ENCODE measurements around the gene CCDC27. TPM values are rescaled to one million over a fixed set of nuclear protein-coding genes. Genes with fewer than 3 reads are reported as not detected.

CCDC27 gene
- total RNA-seq, 1 experiment from 2014 or later, result 0.13 TPM

DNA sequence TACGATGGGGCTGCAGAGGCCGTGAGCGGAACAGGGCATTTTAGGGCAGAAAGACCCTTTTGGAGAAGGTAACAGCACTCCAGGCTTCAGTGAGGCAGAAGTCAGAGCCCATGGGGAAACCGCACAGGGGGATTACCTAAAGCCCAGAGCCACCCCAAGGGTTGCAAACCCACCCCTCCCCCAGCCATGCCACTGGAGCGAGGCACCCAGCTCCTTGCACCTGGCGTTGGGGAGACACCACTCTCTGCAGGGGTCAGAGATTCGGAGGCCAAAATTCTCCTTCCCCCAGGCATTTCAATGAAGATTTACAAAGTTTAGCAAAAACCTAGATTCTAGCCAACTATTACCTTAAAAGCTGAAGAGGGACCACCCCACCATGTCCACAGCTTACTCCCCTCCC lies 38.4 kb upstream of the CCDC27 start (continued):
- TF ChIP-seq, protein P1, sequence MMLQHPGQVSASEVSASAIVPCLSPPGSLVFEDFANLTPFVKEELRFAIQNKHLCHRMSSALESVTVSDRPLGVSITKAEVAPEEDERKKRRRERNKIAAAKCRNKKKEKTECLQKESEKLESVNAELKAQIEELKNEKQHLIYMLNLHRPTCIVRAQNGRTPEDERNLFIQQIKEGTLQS (CRISPR knock-in tag; conservative IDR thresholded peaks at IDR 0.05), result no peak
- TF ChIP-seq, protein P2, sequence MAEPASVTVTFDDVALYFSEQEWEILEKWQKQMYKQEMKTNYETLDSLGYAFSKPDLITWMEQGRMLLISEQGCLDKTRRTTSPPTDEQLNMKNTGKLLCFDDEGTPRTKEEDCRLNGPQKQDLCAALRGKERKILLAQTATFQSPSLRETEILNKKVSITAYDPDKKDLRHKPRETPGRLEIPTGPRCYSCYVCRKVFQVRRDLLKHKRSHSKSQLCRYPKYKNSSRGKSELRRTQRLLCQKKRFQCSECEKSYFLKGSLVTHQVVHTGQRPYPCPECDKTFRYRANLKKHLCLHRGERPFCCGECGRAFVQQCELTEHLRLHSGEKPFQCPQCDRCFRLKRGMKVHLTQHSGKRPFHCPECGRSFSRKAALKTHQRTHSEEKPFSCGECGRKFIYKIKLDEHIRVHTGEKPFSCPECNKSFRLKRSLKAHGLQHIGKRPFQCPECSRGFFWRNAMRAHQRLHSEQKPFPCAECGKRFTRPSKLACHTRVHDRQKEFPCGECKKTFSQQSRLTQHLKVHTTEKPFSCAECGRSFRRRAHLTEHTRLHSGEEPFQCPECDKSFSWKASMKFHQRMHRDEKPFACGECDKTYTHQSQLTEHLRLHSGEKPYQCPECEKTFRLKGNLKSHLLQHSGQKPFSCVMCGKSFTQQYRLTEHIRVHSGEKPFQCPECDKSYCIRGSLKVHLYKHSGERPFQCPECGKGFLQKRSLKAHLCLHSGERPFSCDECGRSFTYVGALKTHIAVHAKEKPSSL (CRISPR knock-in tag; conservative IDR thresholded peaks at IDR 0.05), result no peak
- no peak for TF ChIP-seq TP53 (CRISPR knock-in tag; IDR thresholded peaks at IDR 0.05)

DNA sequence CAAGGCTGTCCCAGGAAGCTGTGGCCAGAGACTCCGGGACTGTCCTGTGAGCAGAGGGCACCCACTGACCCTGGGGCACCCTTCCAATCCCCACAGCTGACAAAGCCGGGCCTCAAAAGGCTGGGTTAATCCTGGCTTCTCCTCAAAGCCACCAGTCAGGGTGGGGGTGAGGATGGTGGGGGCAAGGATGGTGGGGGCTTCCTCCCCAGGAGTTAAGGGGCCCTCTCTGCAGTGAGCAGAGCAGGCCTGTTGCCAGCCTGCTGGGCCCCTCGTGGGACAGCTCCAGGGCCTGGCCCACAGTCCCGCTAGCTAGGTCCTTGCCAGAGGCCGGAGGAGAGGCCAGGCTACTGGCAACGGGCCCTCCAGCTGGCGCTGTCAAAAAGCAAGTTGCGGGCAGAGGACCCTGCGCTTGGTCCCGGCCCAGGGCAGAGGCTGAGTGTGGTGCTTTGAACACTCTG lies 37.9 kb upstream of the CCDC27 start:
- H3K27me3 Mint-ChIP-seq (ENCODE audit: low read depth), result no peaks in the 10 kb centered on the region
- H3K36me3 Mint-ChIP-seq, result no peaks in the 10 kb centered on the region
- ATAC-seq, result no peak
- no peaks in the 10 kb centered on the region for H3K9me3 Mint-ChIP-seq
- H3K4me3 Mint-ChIP-seq, result no peak overlapping the region
- peaks cover 1% of the 10 kb centered on the region for H3K4me1 Mint-ChIP-seq
- no peak for DNase-seq (ENCODE audit: low spot score)
- TF ChIP-seq CBFB (CRISPR knock-in tag; IDR thresholded peaks at IDR 0.05; ENCODE audit: low read depth) (no peak), HMGA2 (CRISPR knock-in tag; IDR thresholded peaks at IDR 0.05) (no peak), ZNF317 (CRISPR knock-in tag; IDR thresholded peaks at IDR 0.05; ENCODE audit: borderline replicate concordance, low read depth) (no peak)
- ChIA-PET POLR2A (interaction anchor here (0.8 kb wide), 1 partner anchor 20 kb away, joined by 3 read pairs; no protein-coding TSS in a partner anchor), CTCF (interaction anchor here (0.8 to 3.8 kb wide), 6 partner anchors 10 to 224 kb away, joined by 3 to 16 read pairs (median 8); no protein-coding TSS in a partner anchor)
- H3K27ac Mint-ChIP-seq, result no peak overlapping the region

DNA sequence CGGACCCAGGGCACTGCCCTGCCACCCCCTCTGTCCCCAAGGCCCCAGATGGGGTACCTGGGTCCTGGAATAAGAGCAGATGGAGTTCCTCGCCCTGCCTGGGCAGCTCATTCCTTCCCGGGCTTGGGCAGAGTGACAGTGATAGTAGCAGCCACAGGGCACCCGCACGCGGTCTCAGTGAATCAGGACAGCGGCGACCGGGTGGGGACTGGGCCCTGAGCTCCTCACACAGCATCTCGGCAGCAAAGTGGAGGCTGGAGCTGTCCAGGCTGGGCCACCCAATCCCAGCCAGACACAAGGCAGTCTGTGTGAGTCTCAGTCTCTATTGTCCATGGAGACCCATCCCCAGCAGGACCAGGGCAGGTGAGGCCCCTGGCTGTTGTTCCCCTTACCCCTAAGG lies 37.4 kb upstream of the CCDC27 start:
- 0 out of 2 replicates have a peak, but pooled peaks cover 4% of the 10 kb centered on the region for H3K4me1 Mint-ChIP-seq
- ChIA-PET POLR2A (interaction anchor here (0.8 kb wide), 1 partner anchor 19 kb away, joined by 3 read pairs; no protein-coding TSS in a partner anchor), CTCF (interaction anchor here (0.8 to 3.8 kb wide), 6 partner anchors 10 to 224 kb away, joined by 3 to 16 read pairs (median 8); no protein-coding TSS in a partner anchor)
- DNase-seq (ENCODE audit: low spot score), result no peak
- no peak overlapping the region for H3K4me3 Mint-ChIP-seq
- TF ChIP-seq, protein P3, sequence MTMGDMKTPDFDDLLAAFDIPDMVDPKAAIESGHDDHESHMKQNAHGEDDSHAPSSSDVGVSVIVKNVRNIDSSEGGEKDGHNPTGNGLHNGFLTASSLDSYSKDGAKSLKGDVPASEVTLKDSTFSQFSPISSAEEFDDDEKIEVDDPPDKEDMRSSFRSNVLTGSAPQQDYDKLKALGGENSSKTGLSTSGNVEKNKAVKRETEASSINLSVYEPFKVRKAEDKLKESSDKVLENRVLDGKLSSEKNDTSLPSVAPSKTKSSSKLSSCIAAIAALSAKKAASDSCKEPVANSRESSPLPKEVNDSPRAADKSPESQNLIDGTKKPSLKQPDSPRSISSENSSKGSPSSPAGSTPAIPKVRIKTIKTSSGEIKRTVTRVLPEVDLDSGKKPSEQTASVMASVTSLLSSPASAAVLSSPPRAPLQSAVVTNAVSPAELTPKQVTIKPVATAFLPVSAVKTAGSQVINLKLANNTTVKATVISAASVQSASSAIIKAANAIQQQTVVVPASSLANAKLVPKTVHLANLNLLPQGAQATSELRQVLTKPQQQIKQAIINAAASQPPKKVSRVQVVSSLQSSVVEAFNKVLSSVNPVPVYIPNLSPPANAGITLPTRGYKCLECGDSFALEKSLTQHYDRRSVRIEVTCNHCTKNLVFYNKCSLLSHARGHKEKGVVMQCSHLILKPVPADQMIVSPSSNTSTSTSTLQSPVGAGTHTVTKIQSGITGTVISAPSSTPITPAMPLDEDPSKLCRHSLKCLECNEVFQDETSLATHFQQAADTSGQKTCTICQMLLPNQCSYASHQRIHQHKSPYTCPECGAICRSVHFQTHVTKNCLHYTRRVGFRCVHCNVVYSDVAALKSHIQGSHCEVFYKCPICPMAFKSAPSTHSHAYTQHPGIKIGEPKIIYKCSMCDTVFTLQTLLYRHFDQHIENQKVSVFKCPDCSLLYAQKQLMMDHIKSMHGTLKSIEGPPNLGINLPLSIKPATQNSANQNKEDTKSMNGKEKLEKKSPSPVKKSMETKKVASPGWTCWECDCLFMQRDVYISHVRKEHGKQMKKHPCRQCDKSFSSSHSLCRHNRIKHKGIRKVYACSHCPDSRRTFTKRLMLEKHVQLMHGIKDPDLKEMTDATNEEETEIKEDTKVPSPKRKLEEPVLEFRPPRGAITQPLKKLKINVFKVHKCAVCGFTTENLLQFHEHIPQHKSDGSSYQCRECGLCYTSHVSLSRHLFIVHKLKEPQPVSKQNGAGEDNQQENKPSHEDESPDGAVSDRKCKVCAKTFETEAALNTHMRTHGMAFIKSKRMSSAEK (CRISPR knock-in tag; IDR thresholded peaks at IDR 0.05; ENCODE audit: borderline replicate concordance), result no peak
- no peak for ATAC-seq
- no peaks in the 10 kb centered on the region for H3K9me3 Mint-ChIP-seq
- H3K36me3 Mint-ChIP-seq, result no peaks in the 10 kb centered on the region
- H3K27me3 Mint-ChIP-seq (ENCODE audit: low read depth), result no peaks in the 10 kb centered on the region
- no peak overlapping the region for H3K27ac Mint-ChIP-seq

DNA sequence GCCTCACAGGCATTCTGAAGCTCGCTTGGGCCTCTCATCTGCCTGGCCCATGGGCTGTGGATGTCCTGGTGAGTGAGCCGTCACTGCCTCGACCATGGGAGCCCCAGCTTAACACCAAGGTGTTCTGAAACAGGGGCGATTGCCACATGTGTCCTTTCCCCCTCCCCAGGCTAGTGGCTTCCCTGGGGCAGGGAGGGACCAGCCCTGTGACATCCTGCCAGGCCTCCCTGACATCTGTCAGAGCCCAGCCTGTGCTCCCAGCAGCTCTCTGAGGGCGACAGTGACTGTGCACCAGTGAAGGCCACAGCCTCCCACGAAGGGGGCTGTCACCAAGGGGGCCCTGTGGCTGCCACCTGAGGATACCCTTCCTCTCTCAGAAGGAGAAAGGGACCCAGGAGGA lies 35.9 kb upstream of the CCDC27 start:
- Mint-ChIP-seq H3K4me1 (peaks cover 8% of the 10 kb centered on the region), H3K36me3 (no peaks in the 10 kb centered on the region), H3K9me3 (no peaks in the 10 kb centered on the region), H3K27me3 (ENCODE audit: low read depth) (no peaks in the 10 kb centered on the region), H3K27ac (no peak overlapping the region), H3K4me3 (no peak overlapping the region)
- ChIA-PET CTCF (interaction anchor here (1.4 to 3.8 kb wide), 4 partner anchors 8 to 97 kb away, joined by 4 to 16 read pairs (median 12); no protein-coding TSS in a partner anchor), POLR2A (no interaction called here)
- ATAC-seq (no peak), DNase-seq (ENCODE audit: low spot score) (no peak)
- TF ChIP-seq MYBL2 (CRISPR knock-in tag; IDR thresholded peaks at IDR 0.05) (no peak), ZNF219 (CRISPR knock-in tag; IDR thresholded peaks at IDR 0.05; ENCODE audit: borderline replicate concordance) (no peak), ZNF396 (CRISPR knock-in tag; IDR thresholded peaks at IDR 0.05; ENCODE audit: borderline replicate concordance) (no peak)
